Activated CD4-positive, alpha-beta T cell treated with anti-CD3 and anti-CD28 coated beads, Interleukin-10, Interleukin-2, amounts not matched to agents 100 ng/mL and 50 ng/mL, durations not matched to agents 16 hours and 8 hours (primary cell): ENCODE data around the gene MICAL3.

ENCODE experiments used
- DNase-seq: peaks from one replicate; pipeline ENCODE4 v3.0.0-alpha.2; 2020

Gene MICAL3

DNA sequence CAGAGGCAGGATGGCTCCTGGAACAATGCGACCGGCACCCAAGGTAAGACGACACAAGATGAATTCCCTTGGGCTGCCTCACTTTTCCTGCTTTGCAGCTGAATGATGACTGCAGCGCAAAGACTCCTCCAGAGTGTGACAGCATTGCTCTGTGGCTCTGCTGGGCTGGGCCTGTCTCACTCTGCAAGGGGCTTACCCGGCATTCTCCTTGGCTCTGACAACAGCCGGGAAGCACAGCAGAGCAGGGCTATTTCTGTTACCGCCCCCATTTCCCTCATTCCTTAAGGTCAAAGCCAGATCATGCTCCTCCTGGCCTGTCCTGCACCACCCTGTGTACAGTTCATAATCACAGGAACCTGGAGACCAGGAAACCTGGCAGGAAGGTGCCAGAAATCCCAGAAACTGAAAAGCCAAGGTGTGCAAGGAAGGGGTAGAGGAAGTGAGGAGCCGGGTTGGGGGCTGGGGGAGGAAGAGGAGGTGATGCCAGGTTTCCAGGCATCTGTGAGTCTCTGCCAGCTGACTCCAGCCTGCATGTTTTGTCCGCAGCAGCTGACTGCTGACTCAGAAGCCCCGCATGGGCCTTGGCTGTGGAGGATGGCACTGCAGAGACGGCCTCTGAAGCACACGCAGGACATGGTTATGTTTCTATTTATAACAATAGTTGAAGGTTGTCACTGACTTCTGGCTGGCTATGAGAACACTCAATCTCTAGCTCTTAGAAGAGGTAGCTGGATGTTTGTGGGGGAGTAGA lies 113.6 kb downstream of the MICAL3 start:
- DNase-seq = no peak

DNA sequence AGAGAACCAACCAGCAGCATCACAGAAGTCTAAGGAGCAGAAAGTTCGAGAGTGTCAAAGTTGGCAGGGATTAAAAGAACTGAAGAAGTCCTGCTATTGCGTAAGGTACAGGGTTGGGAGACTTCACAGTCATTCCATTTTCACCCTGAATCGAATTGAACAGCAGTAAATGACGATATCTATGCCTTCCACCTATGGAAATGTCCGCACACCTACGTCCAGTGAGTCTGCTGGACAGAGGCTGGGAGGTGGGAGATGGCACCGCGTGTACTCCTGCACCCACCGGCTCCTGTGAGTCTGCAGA lies 116.7 kb downstream of the MICAL3 start:
- no peak for DNase-seq

DNA sequence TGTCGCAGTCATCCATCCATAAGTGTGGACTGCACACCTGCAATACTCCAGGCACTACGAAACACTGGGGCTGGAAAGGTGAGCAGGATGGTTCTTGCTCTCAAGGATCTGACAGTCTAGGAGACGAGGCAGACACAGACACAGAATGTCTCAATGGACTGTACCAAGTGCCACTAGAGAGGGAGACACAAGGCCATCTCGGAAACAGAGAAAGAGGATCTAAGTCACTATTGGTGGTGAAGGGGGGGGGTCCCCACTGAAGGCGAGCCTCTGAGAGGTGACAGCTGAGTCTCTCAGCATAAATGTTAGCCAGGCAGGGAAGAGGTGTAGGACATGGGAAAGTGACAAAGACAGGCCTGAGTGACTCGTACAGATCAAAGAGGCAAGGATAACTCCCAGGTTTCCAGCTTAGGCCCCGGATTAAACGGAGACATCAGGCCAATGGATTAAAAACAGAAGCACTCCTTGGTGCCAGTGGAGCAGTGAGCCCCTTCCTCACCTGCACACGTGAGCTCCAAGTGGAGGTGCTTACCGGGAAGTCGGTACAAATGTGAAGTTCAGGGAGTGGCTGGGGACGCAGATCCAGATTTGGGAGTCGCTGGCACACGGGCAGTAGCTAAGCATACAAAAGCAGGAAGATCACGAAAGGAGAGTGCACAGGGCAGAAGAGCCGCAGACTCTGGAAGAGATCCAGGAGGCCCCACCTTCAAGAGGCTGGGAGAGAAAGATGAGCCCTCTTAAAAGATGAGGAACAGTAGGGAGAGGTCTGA lies 117.2 kb downstream of the MICAL3 start:
- no peak for DNase-seq

DNA sequence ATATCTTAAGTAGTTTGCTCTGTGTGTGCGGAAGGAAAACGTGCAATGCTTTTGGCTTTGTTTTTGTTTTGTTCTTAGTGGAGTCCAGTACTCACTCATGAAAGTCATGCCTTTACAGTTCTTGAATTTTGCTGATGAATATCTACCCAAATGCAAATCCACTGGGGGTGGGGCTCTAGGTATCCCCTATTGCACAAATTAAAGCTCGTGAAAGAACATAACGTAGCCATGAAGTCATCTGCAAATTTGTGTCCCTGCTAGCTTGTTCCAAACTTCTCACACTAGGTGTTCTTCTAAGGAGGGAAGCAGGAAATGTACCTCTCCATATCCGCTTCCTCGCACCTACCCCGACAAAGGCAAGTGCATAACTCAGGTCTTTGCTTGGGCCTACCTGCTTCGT lies 118.9 kb downstream of the MICAL3 start:
- no peak for DNase-seq

DNA sequence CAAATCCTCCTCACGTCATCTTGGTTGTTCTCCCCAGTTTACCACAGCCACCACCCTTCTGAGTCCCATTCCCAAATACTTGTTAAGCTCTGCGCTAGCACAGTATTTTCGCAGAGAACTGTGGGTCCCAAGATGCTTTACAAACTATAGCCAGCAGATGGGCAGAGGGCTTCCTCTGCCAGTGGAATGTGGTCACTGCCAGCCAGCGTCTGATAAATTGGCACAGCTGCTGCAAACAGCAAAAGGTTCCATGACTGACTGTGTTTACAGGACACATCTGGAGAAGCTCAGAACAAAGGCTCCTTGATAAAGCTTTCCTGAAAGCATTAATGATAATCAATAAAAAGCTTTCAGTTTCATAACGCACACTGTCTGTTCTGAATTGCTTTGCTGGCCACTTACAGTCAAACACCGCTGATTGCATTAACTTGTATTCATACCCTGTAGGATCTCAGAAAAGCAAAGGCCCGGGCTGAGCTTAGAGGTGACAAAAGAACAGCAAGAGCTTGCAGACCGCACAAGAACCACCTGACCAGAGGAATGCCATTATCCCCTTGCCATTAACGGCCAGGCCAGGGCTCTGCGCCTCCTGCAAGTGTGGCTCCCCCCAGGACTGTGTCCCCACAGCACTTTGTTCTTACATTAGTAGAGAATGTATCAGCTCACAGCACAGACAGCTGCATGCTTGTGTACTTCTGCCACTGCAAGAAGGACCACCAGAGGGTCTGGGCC lies 120.6 kb downstream of the MICAL3 start:
- no peak for DNase-seq

DNA sequence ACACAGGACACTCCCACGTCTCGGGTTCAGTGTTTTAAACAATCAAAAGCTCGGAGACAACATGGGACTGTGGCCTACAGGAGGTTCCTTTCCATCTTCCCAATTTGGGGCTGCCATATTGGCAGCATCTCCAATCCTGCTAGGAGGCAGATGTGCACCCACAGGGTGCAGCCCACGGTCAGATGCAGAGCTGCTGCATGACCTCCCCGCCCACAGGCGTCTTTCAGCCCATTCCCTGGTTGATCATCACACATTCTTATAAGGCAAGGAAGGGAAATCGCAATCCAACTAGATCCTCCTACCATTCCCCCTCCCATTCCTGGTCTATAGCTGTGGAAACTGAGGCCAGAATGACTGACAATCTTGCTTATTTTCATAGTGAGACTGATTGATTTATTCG lies 121.4 kb downstream of the MICAL3 start:
- no peak for DNase-seq

DNA sequence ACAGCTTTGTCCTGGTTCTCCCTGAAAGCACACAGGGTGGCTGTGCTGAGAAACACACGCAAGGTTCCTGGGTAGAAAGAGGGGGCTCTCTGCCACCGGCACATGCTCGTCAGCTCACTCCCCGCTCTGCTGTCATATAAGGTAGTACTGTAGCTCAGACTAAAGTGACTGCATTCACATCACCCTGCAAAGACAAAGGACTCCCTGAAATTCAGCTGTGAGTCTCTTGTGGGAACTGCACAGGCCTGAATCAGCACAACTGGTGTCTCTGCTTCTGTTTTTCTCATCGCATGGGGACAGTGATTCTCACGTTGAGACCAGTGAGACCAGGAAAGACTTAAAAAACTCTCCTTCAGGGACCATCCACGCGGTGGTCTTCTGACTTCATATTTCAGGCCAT lies 126.0 kb downstream of the MICAL3 start:
- no peak for DNase-seq

DNA sequence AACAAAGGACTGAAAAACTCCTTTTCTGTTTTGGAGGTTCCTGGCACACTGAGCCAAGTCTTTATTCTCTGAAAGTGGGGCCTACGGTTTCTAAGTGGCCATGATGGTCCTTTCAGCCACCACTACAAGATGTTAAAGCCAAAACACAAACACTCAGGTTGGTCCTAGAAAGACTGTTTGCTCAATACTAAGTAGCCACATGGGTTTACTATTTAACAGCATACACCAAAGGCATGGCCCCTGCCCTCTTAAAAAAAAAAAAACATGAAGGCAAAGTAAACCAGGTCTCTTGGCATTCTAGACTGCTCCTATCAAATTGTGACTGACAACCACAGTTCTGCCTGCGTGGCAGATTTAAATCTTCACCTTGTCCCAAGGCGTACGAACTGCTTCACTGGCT lies 126.5 kb downstream of the MICAL3 start:
- DNase-seq = no peak

DNA sequence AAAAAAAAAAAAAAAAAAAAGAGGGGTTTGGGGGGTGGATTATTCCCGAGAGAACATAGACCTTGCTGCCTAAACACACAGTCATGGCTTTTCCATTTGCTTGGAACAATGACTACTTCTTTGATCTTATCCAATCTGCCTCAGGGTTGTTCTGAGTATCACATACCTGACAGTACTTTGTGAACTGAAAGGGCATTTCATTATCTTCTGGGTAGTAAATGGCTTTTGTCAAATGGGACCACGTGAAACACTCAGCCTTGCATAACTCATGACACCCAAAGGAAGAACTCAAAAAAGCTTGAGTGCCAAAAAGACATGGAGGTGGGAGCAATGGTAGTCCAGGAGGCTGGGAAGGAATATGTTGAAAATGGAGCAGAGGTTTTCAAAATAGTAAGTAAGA lies 126.9 kb downstream of the MICAL3 start:
- DNase-seq = no peak

DNA sequence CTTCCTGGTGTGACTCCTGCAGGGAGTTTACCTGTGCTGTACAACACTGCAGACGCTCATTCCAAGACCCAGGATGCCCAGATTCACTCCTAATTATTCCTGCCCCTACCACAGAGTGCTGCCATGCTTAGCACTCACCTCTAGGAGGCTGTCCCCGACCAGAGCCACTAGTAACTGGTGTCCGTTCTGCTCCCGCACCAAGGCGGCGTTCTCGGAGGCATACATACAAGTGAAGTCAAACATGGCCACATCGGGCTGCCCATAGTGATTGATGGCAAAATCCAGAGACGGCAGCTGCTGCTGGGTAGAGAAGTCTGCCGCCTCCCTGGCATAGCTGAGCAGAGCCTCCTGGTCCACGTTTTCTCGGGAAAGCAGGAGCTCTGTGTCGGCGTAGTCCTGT lies 127.8 kb downstream of the MICAL3 start:
- DNase-seq = no peak

DNA sequence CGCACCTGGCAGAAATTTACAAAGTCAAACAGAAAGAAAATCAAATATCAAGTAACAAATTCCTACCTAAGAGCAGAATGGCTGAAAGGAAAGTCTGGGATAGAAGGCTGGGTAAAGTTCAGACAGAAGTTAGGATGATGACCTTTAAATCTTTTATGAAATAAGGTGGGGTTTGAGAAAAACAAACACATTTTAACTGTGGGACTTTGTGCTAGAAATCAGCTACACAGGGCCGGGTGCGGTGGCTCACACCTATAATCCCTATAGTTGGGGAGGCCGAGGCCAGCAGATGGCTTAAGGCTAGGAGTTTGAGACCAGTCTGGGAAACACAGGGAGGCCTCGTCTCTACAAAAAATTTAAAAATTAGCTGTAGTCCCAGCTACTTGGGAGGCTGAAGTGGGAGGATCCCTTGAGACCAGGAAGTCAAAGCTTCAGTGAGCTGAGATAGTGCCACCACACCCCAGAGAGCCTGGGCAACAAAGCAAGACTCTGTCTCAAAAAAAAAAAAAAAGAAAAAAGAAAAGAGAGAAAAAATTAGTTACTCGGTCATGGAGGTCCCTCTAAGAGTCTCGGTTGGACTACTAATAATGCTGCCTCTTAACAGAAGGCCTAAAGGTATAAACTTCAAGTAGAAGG lies 130.3 kb downstream of the MICAL3 start:
- no peak for DNase-seq

DNA sequence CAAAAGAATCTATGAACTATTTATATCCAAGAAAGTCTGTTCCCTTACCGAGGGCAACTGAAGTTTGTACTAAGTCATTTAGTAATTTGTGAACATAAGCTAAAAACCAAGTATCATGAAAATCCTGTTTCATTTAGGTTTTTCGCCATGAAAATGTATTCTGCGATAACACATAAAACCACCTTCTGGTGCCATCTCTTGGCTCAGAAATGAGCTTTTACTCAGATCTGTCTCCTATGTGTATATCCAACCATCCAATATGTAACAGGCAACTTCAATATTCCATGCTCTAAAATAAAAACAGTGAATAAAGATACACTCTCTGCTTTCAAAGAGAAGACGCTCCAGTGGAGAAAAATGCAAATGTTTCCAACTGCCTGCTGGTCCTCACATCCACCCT lies 132.0 kb downstream of the MICAL3 start:
- DNase-seq = no peak

DNA sequence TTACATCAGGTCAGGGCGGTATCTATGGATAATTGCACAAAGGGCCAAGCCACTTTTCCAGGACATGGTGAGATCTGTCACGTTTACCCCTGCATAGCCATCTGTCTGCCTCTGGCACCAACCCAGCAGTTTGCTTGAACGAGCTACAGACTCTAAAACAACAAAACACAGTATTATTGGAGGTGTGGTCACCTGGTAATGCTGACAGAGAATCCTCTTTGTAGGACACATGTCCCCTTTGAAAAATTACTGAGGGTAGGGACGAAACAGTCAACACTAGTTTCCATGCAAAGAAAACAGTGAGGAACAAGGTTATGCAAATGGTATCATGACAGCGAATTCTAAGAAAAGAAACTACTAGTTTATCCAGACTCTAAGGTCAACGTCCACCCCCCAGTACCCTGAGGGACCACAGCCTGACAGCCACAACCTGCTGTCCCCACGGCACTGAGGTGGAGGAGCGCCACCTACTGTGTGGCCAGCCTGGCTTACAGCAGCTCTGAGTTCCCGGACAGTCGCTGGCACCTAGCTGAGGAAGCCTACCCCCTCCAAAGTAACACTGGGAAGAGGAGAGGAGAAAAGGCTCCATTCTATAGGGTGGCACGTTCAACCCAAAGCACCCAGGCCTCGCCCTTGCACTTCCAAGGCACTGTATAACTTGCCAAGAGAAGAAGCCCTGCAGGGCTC lies 132.7 kb downstream of the MICAL3 start:
- DNase-seq = no peak

DNA sequence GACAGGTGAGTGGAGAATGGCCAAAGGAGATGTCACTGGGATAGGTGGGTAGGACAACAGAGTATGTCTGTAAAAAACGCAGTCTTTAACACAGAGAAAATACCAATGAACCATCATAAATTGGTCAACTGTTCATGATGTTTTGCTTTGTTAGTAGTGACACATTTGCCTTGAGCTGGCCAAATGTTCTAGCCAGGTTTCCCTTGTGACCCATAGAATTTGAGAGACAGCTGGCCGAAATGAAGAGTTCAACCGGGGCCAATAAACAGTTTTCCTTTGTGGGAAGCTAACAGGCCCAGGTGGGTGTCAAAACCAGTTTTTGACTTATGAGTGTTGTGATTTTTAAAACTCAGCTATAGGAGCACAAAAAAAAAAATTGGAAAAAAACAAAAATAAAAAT lies 133.5 kb downstream of the MICAL3 start:
- no peak for DNase-seq

DNA sequence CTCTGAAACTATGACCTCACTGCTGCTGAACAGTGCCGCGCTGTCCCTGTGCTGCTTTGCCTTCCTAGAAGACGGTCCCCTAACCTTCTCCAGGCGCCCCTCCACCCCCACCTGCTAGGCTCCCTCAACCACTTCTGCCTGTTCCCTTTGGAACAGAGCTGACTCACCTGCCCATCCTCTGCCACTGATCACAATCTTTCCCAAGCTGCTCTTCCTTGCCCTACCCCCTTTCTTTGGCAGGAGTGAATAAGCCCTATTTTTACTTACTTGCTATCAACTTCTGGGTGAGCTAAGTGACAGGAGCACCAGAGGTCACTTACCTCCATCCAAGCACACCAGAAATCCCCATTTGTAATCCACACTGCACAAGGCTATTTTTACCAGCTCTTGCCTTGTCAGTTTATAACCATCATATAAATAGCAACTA lies 134.1 kb downstream of the MICAL3 start:
- DNase-seq = no peak

DNA sequence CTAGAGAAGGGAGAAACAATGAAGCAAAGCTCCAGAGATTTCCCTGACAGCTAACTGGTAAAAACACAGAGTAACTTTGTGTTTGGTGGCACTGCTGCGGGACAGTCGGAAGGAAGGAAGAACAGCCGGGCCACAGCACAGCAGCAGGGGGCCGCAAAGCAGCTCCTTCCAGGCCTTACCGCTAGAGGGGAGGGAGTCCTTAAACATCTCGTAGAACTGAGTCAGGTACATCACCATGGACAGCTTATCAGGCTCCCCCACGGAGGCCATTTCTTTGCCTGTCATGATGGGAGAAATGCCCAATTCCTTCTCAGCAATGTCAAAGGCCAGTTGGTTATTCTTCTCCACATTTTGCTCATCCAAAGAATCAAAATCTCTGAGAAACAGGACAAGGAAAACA lies 135.5 kb downstream of the MICAL3 start:
- DNase-seq = no peak

DNA sequence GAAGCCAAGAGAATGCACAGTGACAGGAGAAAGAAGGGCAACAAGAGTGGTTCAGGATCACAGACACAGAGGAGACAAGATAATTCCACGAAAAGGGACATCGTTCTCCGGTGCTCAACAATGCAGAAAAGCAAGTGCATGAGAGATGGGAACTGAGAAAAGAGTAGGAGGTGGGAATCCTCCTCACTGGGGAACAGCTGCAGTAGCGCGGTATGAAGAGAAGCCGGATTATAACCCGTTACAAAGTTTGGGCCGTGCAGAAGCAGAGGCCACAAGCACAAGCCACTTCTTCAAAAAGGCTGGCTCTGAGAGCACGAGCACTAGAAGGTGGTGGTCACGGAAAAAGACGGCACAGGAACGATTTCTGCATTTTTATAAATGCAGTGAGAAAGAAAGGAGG lies 135.9 kb downstream of the MICAL3 start:
- DNase-seq = no peak

DNA sequence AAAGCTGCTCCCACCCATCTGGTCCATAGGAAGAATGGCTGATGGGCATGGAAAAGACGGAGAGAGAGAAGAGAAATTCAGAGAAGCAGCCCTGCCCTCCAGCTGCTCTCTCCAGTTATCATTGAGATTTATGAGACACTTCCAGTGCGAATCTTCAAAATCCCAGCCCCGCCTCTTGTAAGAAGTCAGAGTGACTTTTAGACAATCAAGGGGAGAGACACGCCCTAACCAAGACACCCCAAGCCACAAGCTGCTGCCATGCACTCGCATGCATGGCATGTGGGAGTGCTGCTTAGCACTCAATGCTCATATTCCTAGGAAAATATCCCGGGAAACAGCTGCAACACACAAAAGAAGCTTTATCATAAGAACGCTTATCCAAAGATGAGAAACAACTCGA lies 139.5 kb downstream of the MICAL3 start:
- DNase-seq = no peak

DNA sequence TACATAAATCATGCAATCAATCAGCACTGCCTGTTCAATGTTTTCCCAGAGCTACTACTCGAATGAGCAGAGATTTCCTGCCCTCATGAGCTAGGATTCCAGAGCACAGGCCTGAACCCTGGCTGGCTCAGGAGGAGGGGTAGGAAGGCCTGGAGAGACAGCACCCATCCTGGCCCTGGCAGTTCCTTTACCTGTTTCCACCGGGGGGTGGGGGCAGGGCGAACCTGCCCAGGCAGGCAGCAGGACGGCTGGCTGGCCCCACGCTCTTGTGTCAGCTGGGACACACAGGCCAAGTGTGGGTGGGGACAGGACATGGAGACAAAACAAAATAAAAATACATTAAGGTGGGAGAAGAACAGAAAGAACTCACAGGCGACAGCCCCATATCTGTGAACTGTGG lies 140.3 kb downstream of the MICAL3 start:
- no peak for DNase-seq

DNA sequence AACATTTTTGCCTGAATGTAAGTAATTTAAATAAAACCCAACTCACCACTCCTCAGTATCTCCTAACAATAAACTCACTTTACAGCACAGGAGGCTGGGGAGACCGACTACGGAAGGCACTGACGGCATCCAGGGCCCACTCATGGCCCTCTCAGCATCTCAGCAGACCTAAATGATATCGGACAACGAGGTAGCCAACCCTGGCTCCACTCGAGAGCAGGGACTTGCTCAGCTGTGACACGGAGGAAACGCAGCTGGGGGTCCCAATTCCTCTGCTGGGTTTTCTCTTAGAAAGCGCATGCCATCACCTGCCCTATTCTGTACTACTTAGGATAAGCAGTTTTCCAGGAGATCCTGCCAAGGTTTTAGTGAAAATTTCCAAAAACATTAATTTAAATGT lies 141.0 kb downstream of the MICAL3 start:
- DNase-seq = no peak

DNA sequence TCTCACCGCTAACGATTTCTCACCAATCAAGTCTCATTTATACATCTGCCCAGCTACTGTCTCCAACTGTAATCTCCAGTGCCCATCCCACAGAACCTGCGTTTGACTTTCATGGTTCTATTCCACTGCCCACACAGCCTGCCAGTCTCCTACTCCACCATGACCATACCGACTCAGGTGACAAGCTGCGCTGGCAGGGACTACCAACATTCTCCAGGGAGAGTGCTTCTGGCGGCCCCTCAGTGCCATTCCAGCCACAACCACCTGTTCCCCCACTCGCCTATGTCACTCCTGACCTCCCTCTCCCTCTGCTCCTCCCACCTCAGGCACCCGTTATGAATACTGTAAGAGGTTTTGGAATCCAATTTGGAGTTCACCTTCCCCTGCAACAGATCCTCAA lies 141.6 kb downstream of the MICAL3 start:
- DNase-seq = no peak

DNA sequence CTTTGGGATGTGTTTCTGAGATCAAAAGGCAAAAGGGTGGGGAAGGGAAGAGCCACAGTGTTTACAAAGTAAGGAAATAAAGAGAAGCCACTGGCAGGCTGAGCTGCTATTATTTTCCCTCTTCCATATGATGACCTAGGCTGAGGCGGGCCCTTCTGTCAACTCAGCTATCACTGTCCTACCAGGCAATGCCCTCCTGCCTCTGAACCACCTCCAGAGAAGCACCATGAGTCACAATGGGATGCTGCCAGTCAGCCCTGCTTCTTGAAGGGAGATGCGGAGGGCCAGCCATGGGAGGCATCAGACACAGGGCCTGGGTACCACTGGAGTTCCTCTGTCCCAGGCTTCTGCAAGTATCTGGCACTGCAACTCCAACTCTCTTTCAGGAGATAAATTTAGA lies 142.2 kb downstream of the MICAL3 start:
- DNase-seq = no peak

DNA sequence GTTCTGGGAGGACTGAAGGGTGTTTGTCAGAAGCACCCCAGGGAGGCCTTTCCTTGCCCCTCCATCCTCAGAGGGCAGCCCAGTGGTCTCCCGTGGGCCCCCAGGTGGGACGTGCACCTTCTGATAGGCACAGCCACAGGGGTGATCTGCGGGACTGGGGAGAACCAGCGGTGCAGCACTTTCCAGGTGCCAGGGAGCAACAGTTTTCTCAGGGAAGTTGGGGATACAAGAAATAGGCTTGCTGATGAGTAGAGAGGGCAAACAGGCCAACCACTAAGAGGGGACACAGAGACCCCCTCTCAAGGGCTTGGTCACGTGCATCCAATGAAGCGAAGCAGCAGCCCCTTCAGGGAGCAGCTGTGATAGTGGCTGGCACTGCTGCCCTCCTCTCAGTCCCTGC lies 143.0 kb downstream of the MICAL3 start:
- no peak for DNase-seq
